ENCODE data around the gene ZDHHC14. TPM values are rescaled to one million over a fixed set of nuclear protein-coding genes. Genes with fewer than 3 reads are reported as not detected.

The ZDHHC14 gene
- total RNA-seq, 1 experiment from 2014 or later, result 1.7 TPM

GRCh38 chr6:157635388-157636244, 254.6 kb downstream of the ZDHHC14 start:
- H2BK120ac ChIP-seq (ENCODE audit: low read depth, low read length, poor library complexity, severe bottlenecking), result no peak overlapping the region
- Mint-ChIP-seq H3K4me1 (peaks cover 2 to 10% of the 10 kb centered on the region in 2 experiments), H3K9me3 (no peaks in the 10 kb centered on the region), H3K27ac (peak overlapping the region; percentile 61 to 81 (median 74); a peak in 2 of 7 replicates), H3K4me3 (no peak overlapping the region), H3K36me3 (ENCODE audit: insufficient read depth in 1 of 3, low read depth in 3 of 3) (no peaks in the 10 kb centered on the region), H3K27me3 (ENCODE audit: low read depth) (no peaks in the 10 kb centered on the region)
- H3K79me2 ChIP-seq (ENCODE audit: insufficient read depth, low read length), result no peaks in the 10 kb centered on the region
- H4K20me1 ChIP-seq (ENCODE audit: control insufficient read depth, insufficient read depth, insufficient read length), result no peaks in the 10 kb centered on the region
- H2AK5ac ChIP-seq (ENCODE audit: insufficient read length, low read length), result no peak overlapping the region
- no peak overlapping the region for H2BK20ac ChIP-seq (ENCODE audit: low read depth, low read length, poor library complexity, severe bottlenecking)
- H2BK15ac ChIP-seq (ENCODE audit: low read depth, low read length), result no peak overlapping the region
- no peak overlapping the region for H2BK5ac ChIP-seq (ENCODE audit: insufficient read length, low read length)
- H4K5ac ChIP-seq (ENCODE audit: insufficient read length, low read depth, low read length), result no peak overlapping the region
- H3K4ac ChIP-seq (ENCODE audit: low read depth, low read length), result no peak overlapping the region
- H3T11ph ChIP-seq (ENCODE audit: low read length), result no peak overlapping the region
- no peak overlapping the region for H4K91ac ChIP-seq (ENCODE audit: insufficient read length, low read depth, low read length)
- no peak for TF ChIP-seq CTCF (conservative IDR thresholded peaks at IDR 0.05)
- no peaks in the 10 kb centered on the region for H3K9me3 ChIP-seq (ENCODE audit: control insufficient read depth, low read depth, low read length)
- H3K27ac ChIP-seq (ENCODE audit: insufficient read length, low read depth, low read length), result no peak overlapping the region
- no peak overlapping the region for H3K14ac ChIP-seq (ENCODE audit: insufficient read depth, low read length)
- H3K56ac ChIP-seq (ENCODE audit: insufficient read length, low read depth, low read length), result no peak overlapping the region
- H2AFZ ChIP-seq (ENCODE audit: low read length), result no peak overlapping the region
- H3K27me3 ChIP-seq (ENCODE audit: insufficient read depth, low read length), result no peaks in the 10 kb centered on the region
- no CpG with 5 or more reads among the region's 23 CpGs for WGBS (ENCODE audit: extremely low coverage, insufficient read length, low lambda C conversion rate)
- no peak overlapping the region for H4K8ac ChIP-seq (replicated peaks; ENCODE audit: insufficient read length, low read depth, low read length)
- no peaks in the 10 kb centered on the region for H3K79me1 ChIP-seq (ENCODE audit: insufficient read depth, low read depth, low read length, poor library complexity, severe bottlenecking)
- DNase-seq, result peak; percentile 42
- H3K18ac ChIP-seq (ENCODE audit: insufficient read length, low read depth, low read length), result no peak overlapping the region
- H3K9ac ChIP-seq (ENCODE audit: extremely low read depth, insufficient read length, low read length), result no peak overlapping the region
- H3K4me2 ChIP-seq (ENCODE audit: insufficient read depth, insufficient read length, low read length), result no peak overlapping the region
- no peak overlapping the region for H3K23ac ChIP-seq (ENCODE audit: insufficient read length, low read depth, low read length)
- no peak overlapping the region for H2BK12ac ChIP-seq (ENCODE audit: insufficient read length, low read depth, low read length)
- H3K23me2 ChIP-seq (ENCODE audit: insufficient read length, low read depth, low read length, poor library complexity, severe bottlenecking), result no peaks in the 10 kb centered on the region
- H3K4me1 ChIP-seq (ENCODE audit: insufficient read depth, low read length), result no peaks in the 10 kb centered on the region

Data from H9 (cell line).